IMR-90 (cell line): Measurements from ENCODE around the gene PLXNA4. TPM values are rescaled to one million over a fixed set of nuclear protein-coding genes. Genes with fewer than 3 reads are reported as not detected.

Experiments used
- ATAC-seq: fragments of 200-7000 bp; cut with Tn5 transposase; 2 replicates; pipeline ENCODE4 v1.9.1; 2020; ENCODE audit warnings: low read depth, mild to moderate bottlenecking, moderate library complexity
- BruUV-seq: library from RNA; stranded (reverse); fragments of 400-500 nt; replicated peaks from 2 replicates; lab custom pipeline; 2021; lab: Mats Ljungman, UMichigan
- CTCF ChIA-PET: fragments of 300-600 bp; formaldehyde crosslinking; extraction: SDS; loops from one replicate; lab custom pipeline; 2021; ENCODE audit warnings: antibody characterized with exemption; lab: Yijun Ruan, JAX
- POLR2A ChIA-PET: fragments of 300-600 bp; sonication (Branson Sonifier 250); formaldehyde crosslinking; loops from one replicate; lab custom pipeline; 2022; ENCODE audit warnings: antibody characterized with exemption; ENCODE audit not compliant: unreplicated experiment; lab: Charles Lee
- DNase-seq: peaks from one replicate; pipeline ENCODE4 v3.0.0; 2013
- H2AFZ ChIP-seq: replicated peaks from 2 replicates; pipeline ENCODE3; 2013; ENCODE audit warnings: low read length, mild to moderate bottlenecking; ENCODE audit not compliant: poor library complexity
- H2AK5ac ChIP-seq: 2 replicates; pipeline ENCODE4 v1.6.1; 2013; ENCODE audit warnings: low read depth, low read length, inconsistent platforms
- H2AK9ac ChIP-seq: replicated peaks from 2 replicates; pipeline ENCODE3; 2013; ENCODE audit warnings: mild to moderate bottlenecking, low read depth, low read length, moderate library complexity; ENCODE audit not compliant: poor library complexity
- H2BK120ac ChIP-seq: 2 replicates; pipeline ENCODE4 v1.6.1; 2013; ENCODE audit warnings: low read depth, low read length, inconsistent platforms
- H2BK15ac ChIP-seq: 3 replicates; pipeline ENCODE4 v1.6.1; 2013; ENCODE audit warnings: low read depth, low read length, inconsistent platforms
- H2BK20ac ChIP-seq: 2 replicates; pipeline ENCODE4 v1.6.1; 2013; ENCODE audit warnings: low read depth, mild to moderate bottlenecking, inconsistent platforms, low read length, moderate library complexity
- H2BK5ac ChIP-seq: 2 replicates; pipeline ENCODE4 v1.6.1; 2013; ENCODE audit warnings: mild to moderate bottlenecking, low read depth, low read length, inconsistent platforms; ENCODE audit not compliant: poor library complexity, severe bottlenecking
- H3K14ac ChIP-seq: replicated peaks from 2 replicates; pipeline ENCODE4 v1.6.1; 2013; ENCODE audit warnings: low read depth, low read length, inconsistent platforms
- H3K18ac ChIP-seq: 2 replicates; pipeline ENCODE4 v1.6.1; 2013; ENCODE audit warnings: low read depth, low read length, control low read depth
- H3K23ac ChIP-seq: 2 replicates; pipeline ENCODE4 v1.6.1; 2013; ENCODE audit warnings: low read depth, low read length, inconsistent platforms
- H3K27ac ChIP-seq: 2 replicates; pipeline ENCODE4 v1.5.1; 2013; ENCODE audit warnings: mild to moderate bottlenecking, control low read depth, low read length; ENCODE audit not compliant: insufficient read depth
- H3K27me3 ChIP-seq: 2 replicates; pipeline ENCODE4 v1.6.1; 2013; ENCODE audit warnings: low read length; ENCODE audit not compliant: control insufficient read depth, insufficient read depth
- H3K36me3 ChIP-seq: 2 replicates; pipeline ENCODE4 v1.6.1; 2013; ENCODE audit warnings: low read length, mixed read lengths; ENCODE audit not compliant: control insufficient read depth, insufficient read depth
- H3K4ac ChIP-seq: 2 replicates; pipeline ENCODE4 v1.6.1; 2013; ENCODE audit warnings: low read depth, low read length, inconsistent platforms
- H3K4me1 ChIP-seq: 2 replicates; pipeline ENCODE4 v1.6.1; 2013; ENCODE audit warnings: low read length, mixed read lengths; ENCODE audit not compliant: control insufficient read depth, insufficient read depth
- H3K4me2 ChIP-seq: 2 replicates; pipeline ENCODE4 v1.6.1; 2013; ENCODE audit warnings: low read depth, mild to moderate bottlenecking, control low read depth, low read length, moderate library complexity
- H3K4me3 ChIP-seq: 2 replicates; pipeline ENCODE4 v1.5.1; 2013; ENCODE audit warnings: low read depth, mild to moderate bottlenecking, control low read depth, low read length, moderate library complexity; ENCODE audit not compliant: insufficient read depth
- H3K56ac ChIP-seq: 2 replicates; pipeline ENCODE4 v1.6.1; 2013; ENCODE audit warnings: low read length, inconsistent platforms; ENCODE audit not compliant: insufficient read depth; ENCODE audit errors: extremely low read depth
- H3K79me1 ChIP-seq, 2 experiments: 2 replicates each; pipeline ENCODE4 v1.6.1; 2013; ENCODE audit warnings: low read length in 2 of 2, inconsistent platforms in 1 of 2, low read depth in 1 of 2
- H3K9ac ChIP-seq: 2 replicates; pipeline ENCODE4 v1.6.1; 2013; ENCODE audit warnings: low read depth, low read length, control low read depth
- H3K9me1 ChIP-seq: 2 replicates; pipeline ENCODE4 v1.6.1; 2013; ENCODE audit warnings: low read length, inconsistent platforms; ENCODE audit not compliant: insufficient read depth
- H3K9me3 ChIP-seq: 2 replicates; pipeline ENCODE4 v1.6.1; 2013; ENCODE audit warnings: low read length; ENCODE audit not compliant: control insufficient read depth, insufficient read depth
- H4K20me1 ChIP-seq: 2 replicates; pipeline ENCODE4 v1.6.1; 2013; ENCODE audit warnings: low read length, inconsistent platforms; ENCODE audit not compliant: insufficient read depth
- H4K5ac ChIP-seq: 2 replicates; pipeline ENCODE4 v1.6.1; 2013; ENCODE audit warnings: mild to moderate bottlenecking, low read depth, low read length, control low read depth
- H4K8ac ChIP-seq, 2 experiments: 2 replicates each; pipeline ENCODE4 v1.6.1; 2013; ENCODE audit warnings: low read depth in 2 of 2, low read length in 2 of 2, control low read depth in 1 of 2, inconsistent platforms in 1 of 2
- H4K91ac ChIP-seq: 2 replicates; pipeline ENCODE4 v1.6.1; 2013; ENCODE audit warnings: low read depth, low read length, inconsistent platforms; ENCODE audit not compliant: insufficient read depth
- BHLHE40 ChIP-seq: fragments of 150-350 bp; IDR thresholded peaks from 2 replicates; pipeline ENCODE4 v1.6.1; 2016; ENCODE audit warnings: mild to moderate bottlenecking, low read depth, low read length
- CEBPB ChIP-seq: IDR thresholded peaks from 2 replicates; pipeline ENCODE4 v1.6.1; 2012; ENCODE audit warnings: low read depth, low read length, improper control_type of control experiment
- ELK1 ChIP-seq: fragments of 150-350 bp; IDR thresholded peaks from 2 replicates; pipeline ENCODE4 v1.6.1; 2016; ENCODE audit warnings: low read depth, mild to moderate bottlenecking, low read length, moderate library complexity, borderline replicate concordance
- MAFK ChIP-seq: IDR thresholded peaks from 2 replicates; pipeline ENCODE4 v1.6.1; 2012; ENCODE audit warnings: low read depth, low read length, improper control_type of control experiment
- MAZ ChIP-seq: IDR thresholded peaks from 2 replicates; pipeline ENCODE4 v1.6.1; 2012; ENCODE audit warnings: low read depth, mild to moderate bottlenecking, low read length, improper control_type of control experiment, moderate library complexity, borderline replicate concordance
- MXI1 ChIP-seq: IDR thresholded peaks from 2 replicates; pipeline ENCODE4 v1.6.1; 2012; ENCODE audit warnings: low read depth, mild to moderate bottlenecking, low read length, moderate library complexity, borderline replicate concordance
- RAD21 ChIP-seq: IDR thresholded peaks from 2 replicates; pipeline ENCODE4 v1.6.1; 2012; ENCODE audit warnings: low read length, improper control_type of control experiment
- RFX5 ChIP-seq: IDR thresholded peaks from 2 replicates; pipeline ENCODE4 v1.8.0; 2012; ENCODE audit warnings: low read depth, mild to moderate bottlenecking, low read length, moderate library complexity
- SMC3 ChIP-seq: fragments of 150-350 bp; IDR thresholded peaks from 2 replicates; pipeline ENCODE4 v1.6.1; 2016; ENCODE audit warnings: low read depth, mild to moderate bottlenecking, antibody characterized with exemption, low read length, moderate library complexity
- WGBS, 2 experiments: methylation state at CpG; one replicate each; pipeline versions ENCODE4 v1.1.5 to v1.1.7; 2013; ENCODE audit warnings: missing lambda C conversion rate in 2 of 2; ENCODE audit not compliant: insufficient read length in 1 of 2; ENCODE audit errors: extremely low coverage in 2 of 2; 5-methylcytosine and 5-hydroxymethylcytosine counted together
- dilution Hi-C: fragments of 300-500 bp; cut with HindIII; formaldehyde crosslinking; loops from one replicate; pipeline ENCODE4 v1.14.3; 2018; ENCODE audit warnings: low sequenced_read_pairs; ENCODE audit not compliant: unreplicated experiment
- in situ Hi-C: fragments of 300-500 bp; cut with MboI; formaldehyde crosslinking; loops from 3 replicates; pipeline ENCODE4 v1.14.3; 2019; ENCODE audit warnings: low sequenced_read_pairs, inconsistent platforms, mixed read lengths
- intact Hi-C: fragments of 100-400 bp; cut with micrococcal nuclease; formaldehyde crosslinking; loops from 2 replicates; pipeline ENCODE4 v1.10.0; 2022
- polyA plus RNA-seq, 3 experiments: library from polyadenylated mRNA; depleted of rRNA; stranded (reverse); fragments of >200 nt; gene quantifications; 2 replicates each; pipeline ENCODE4 v1.2.3, GENCODE V29; 2012; ENCODE audit warnings: low replicate concordance in 1 of 3
- total RNA-seq: library from RNA; depleted of rRNA; stranded (reverse); fragments of >200 nt; gene quantifications from 2 replicates; pipeline ENCODE4 v1.2.3, GENCODE V29; 2012

PLXNA4 gene
- total and polyA plus RNA-seq, 2 of the 4 experiments (the other 2 are of a cell fraction), result under 0.01 TPM

- CTCF ChIA-PET, result no interaction called here
- 87% methylated on average over 9 of the region's 14 CpGs; no CpG with 5 or more reads in 1 of the 2 experiments for WGBS, 2 experiments
- in situ Hi-C loops, result no loop called here
These were observed 365.4 kb downstream of the PLXNA4 start for GRCh38 chr7:132210821-132211220.

More at GRCh38 chr7:132210821-132211220, 365.4 kb downstream of the PLXNA4 start:
- H2AFZ ChIP-seq, result no peak overlapping the region
- BruUV-seq, result no TSS peak
- no peak overlapping the region for H2BK5ac ChIP-seq
- H3K9me3 ChIP-seq, result no peaks in the 10 kb centered on the region
- no peak overlapping the region for H2BK15ac ChIP-seq
- no peak overlapping the region for H3K18ac ChIP-seq
- H3K14ac ChIP-seq, result no peak overlapping the region
- no peak overlapping the region for H2AK9ac ChIP-seq
- no peak overlapping the region for H4K5ac ChIP-seq
- H3K4ac ChIP-seq, result no peak overlapping the region
- POLR2A ChIA-PET, result no interaction called here
- no peak overlapping the region for H2AK5ac ChIP-seq
- no peaks in the 10 kb centered on the region for H3K9me1 ChIP-seq
- intact Hi-C loops, result no loop called here
- H4K8ac ChIP-seq, result no peak overlapping the region
- no peak overlapping the region for H2BK120ac ChIP-seq
- H3K4me3 ChIP-seq, result no peak overlapping the region
- TF ChIP-seq ELK1 (no peak), MXI1 (no peak), SMC3 (no peak), MAFK (no peak), BHLHE40 (no peak), CEBPB (no peak), MAZ (no peak), RAD21 (no peak), RFX5 (no peak)
- no peak overlapping the region for H3K9ac ChIP-seq
- no peaks in the 10 kb centered on the region for H3K36me3 ChIP-seq
- no peak overlapping the region for H3K4me2 ChIP-seq
- no peak overlapping the region for H4K91ac ChIP-seq
- H3K56ac ChIP-seq, result no peak overlapping the region
- no peaks in the 10 kb centered on the region for H3K27me3 ChIP-seq
- H3K27ac ChIP-seq, result no peak overlapping the region
- ATAC-seq (no peak), DNase-seq (no peak)
- H3K4me1 ChIP-seq, result no peaks in the 10 kb centered on the region
- H3K79me1 ChIP-seq, result no peaks in the 10 kb centered on the region
- dilution Hi-C loops, result no loop called here
- H3K23ac ChIP-seq, result no peak overlapping the region
- H4K20me1 ChIP-seq, result no peaks in the 10 kb centered on the region
- H2BK20ac ChIP-seq, result no peak overlapping the region
